ENCODE data around the gene SULT4A1. TPM values are rescaled to one million over a fixed set of nuclear protein-coding genes. Genes with fewer than 3 reads are reported as not detected.

SULT4A1 gene
- total RNA-seq, 1 experiment from 2014 or later: not detected

GRCh38 chr22:43883719-43884415 lies 21.6 kb upstream of the SULT4A1 start:
- H3K9ac ChIP-seq (ENCODE audit: low read length): no peak overlapping the region
- no peaks in the 10 kb centered on the region; the same call in 1 of the 2 replicates for H3K4me1 ChIP-seq (ENCODE audit: low read length)
- no peak overlapping the region for H2AFZ ChIP-seq (ENCODE audit: low read length)
- no peak overlapping the region for H3K4me2 ChIP-seq (ENCODE audit: low read depth, low read length, poor library complexity, severe bottlenecking)
- H4K20me1 ChIP-seq (ENCODE audit: insufficient read depth, low read depth, low read length): 0 out of 2 replicates have a peak, but pooled peaks cover 9% of the 10 kb centered on the region
- no peaks in the 10 kb centered on the region for H3K9me2 ChIP-seq (replicated peaks; ENCODE audit: insufficient read depth, low read length)
- no peaks in the 10 kb centered on the region for H3K27me3 ChIP-seq (ENCODE audit: low read length)
- H3K36me3 ChIP-seq (ENCODE audit: insufficient read depth, low read length): no peaks in the 10 kb centered on the region
- no peaks in the 10 kb centered on the region for H3K9me3 ChIP-seq (ENCODE audit: low read length)
- no peaks in the 10 kb centered on the region for H3K79me2 ChIP-seq (ENCODE audit: low read length)
- no peak overlapping the region for H3K4me3 ChIP-seq (ENCODE audit: low read length)
- no peak for DNase-seq
- no peak overlapping the region for H3K27ac ChIP-seq (ENCODE audit: low read length)

- Histone ChIP-seq H3K27ac (ENCODE audit: low read length) (no peak overlapping the region), H3K4me1 (ENCODE audit: low read length) (no peaks in the 10 kb centered on the region; the same call in 1 of the 2 replicates), H3K9me3 (ENCODE audit: low read length) (no peaks in the 10 kb centered on the region), H2AFZ (ENCODE audit: low read length) (no peak overlapping the region), H3K27me3 (ENCODE audit: low read length) (no peaks in the 10 kb centered on the region), H3K79me2 (ENCODE audit: low read length) (no peaks in the 10 kb centered on the region), H3K4me2 (ENCODE audit: low read depth, low read length, poor library complexity, severe bottlenecking) (no peak overlapping the region), H3K9me2 (replicated peaks; ENCODE audit: insufficient read depth, low read length) (no peaks in the 10 kb centered on the region), H3K9ac (ENCODE audit: low read length) (no peak overlapping the region), H3K4me3 (ENCODE audit: low read length) (no peak overlapping the region), H3K36me3 (ENCODE audit: insufficient read depth, low read length) (no peaks in the 10 kb centered on the region), H4K20me1 (ENCODE audit: insufficient read depth, low read depth, low read length) (0 out of 2 replicates have a peak, but pooled peaks cover 9% of the 10 kb centered on the region)
- DNase-seq: peak; percentile 89
These were observed 20.8 kb upstream of the SULT4A1 start for GRCh38 chr22:43883012-43883661.

GRCh38 chr22:43882122-43882767 lies 19.9 kb upstream of the SULT4A1 start:
- Histone ChIP-seq H3K36me3 (ENCODE audit: insufficient read depth, low read length) (no peaks in the 10 kb centered on the region), H3K9me2 (replicated peaks; ENCODE audit: insufficient read depth, low read length) (no peaks in the 10 kb centered on the region), H3K27me3 (ENCODE audit: low read length) (no peaks in the 10 kb centered on the region), H3K4me2 (ENCODE audit: low read depth, low read length, poor library complexity, severe bottlenecking) (no peak overlapping the region), H3K9me3 (ENCODE audit: low read length) (no peaks in the 10 kb centered on the region), H3K4me1 (ENCODE audit: low read length) (no peaks in the 10 kb centered on the region; the same call in 1 of the 2 replicates), H4K20me1 (ENCODE audit: insufficient read depth, low read depth, low read length) (0 out of 2 replicates have a peak, but pooled peaks cover 9% of the 10 kb centered on the region), H3K79me2 (ENCODE audit: low read length) (no peaks in the 10 kb centered on the region), H2AFZ (ENCODE audit: low read length) (no peak overlapping the region), H3K27ac (ENCODE audit: low read length) (no peak overlapping the region), H3K9ac (ENCODE audit: low read length) (no peak overlapping the region), H3K4me3 (ENCODE audit: low read length) (no peak overlapping the region)
- DNase-seq: no peak

DNA sequence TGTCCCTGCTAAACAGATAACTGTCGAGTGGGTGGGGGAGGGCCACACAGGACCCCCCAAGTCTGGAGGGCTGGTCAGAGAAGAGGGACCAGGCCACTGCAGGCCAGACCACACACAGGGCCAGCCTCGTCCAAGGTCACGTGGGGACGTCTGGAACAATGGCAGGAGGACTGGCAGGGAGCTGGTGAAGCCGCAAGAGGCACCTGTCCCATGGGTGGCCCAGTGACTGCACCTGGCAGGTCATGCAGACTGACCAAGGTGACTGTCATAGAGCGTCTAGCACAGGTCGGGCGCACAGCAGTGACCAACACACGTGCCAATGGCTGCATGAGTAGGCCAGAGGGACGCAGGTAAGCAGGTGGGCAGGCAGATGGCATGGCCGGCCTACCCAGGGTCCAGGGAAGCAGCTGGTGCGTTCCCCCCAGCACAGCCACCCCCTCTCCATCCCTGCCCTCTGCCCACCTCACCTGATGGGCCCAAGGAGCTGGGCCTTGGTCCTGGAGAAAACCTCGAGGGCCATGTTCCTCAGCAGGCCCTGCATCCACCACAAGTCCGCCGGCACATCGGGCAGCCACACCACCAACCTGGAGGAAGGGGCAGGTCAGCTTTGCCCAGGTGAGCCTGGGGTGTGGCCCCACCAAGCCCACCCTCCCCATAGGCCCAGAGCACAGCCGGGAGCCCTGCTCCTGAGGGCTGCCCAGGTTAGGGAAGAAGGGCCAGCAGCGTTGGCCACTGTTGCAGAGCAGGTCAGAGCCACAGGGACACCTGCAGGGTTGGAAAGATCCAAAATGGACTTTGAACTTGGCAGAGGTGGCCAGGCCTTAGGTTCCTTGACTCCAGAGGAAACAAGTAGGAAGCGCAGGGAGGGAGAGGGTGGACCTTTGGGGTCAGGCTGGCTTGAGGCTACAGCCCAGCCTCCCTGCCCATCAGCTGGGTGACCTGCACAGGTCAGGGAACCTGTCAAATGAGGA lies 19.1 kb upstream of the SULT4A1 start:
- 0 out of 2 replicates have a peak, but pooled peaks cover 9% of the 10 kb centered on the region for H4K20me1 ChIP-seq (ENCODE audit: insufficient read depth, low read depth, low read length)

DNA sequence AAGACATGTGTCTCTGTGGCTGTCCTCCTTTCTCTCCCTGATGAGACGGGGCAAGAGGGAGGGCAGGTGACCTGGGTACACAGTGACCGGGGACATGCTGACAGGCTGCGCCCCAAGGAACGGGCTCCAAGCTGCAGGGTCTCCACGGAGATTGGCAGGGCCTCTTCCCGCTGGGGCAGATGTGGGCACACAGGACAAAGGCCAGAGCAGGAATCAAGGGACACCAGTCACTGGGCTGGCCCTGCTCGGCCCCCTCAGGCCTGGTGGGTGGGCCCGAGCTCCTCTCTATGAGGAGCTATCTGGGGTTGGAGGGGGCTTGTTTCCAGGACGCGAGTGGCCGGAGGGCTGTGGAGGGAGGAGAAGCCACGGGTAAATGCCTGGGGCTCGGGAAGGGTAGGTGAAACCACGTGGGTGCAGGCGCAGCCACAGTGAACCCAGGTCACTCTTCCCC lies 18.3 kb upstream of the SULT4A1 start:
- Histone ChIP-seq H3K36me3 (ENCODE audit: insufficient read depth, low read length) (no peaks in the 10 kb centered on the region), H3K9me3 (ENCODE audit: low read length) (no peaks in the 10 kb centered on the region), H3K4me3 (ENCODE audit: low read length) (no peak overlapping the region), H3K27me3 (ENCODE audit: low read length) (no peaks in the 10 kb centered on the region), H3K27ac (ENCODE audit: low read length) (no peak overlapping the region), H3K4me2 (ENCODE audit: low read depth, low read length, poor library complexity, severe bottlenecking) (no peak overlapping the region), H3K4me1 (ENCODE audit: low read length) (no peaks in the 10 kb centered on the region; the same call in 1 of the 2 replicates), H3K79me2 (ENCODE audit: low read length) (no peaks in the 10 kb centered on the region), H2AFZ (ENCODE audit: low read length) (no peak overlapping the region), H3K9ac (ENCODE audit: low read length) (no peak overlapping the region), H3K9me2 (replicated peaks; ENCODE audit: insufficient read depth, low read length) (no peaks in the 10 kb centered on the region), H4K20me1 (ENCODE audit: insufficient read depth, low read depth, low read length) (0 out of 2 replicates have a peak, but pooled peaks cover 9% of the 10 kb centered on the region)
- no peak for DNase-seq

More for the DNA sequence above, 19.1 kb upstream of the SULT4A1 start:
- Histone ChIP-seq H3K9ac (ENCODE audit: low read length) (no peak overlapping the region), H2AFZ (ENCODE audit: low read length) (no peak overlapping the region), H3K9me2 (replicated peaks; ENCODE audit: insufficient read depth, low read length) (no peaks in the 10 kb centered on the region), H3K27me3 (ENCODE audit: low read length) (no peaks in the 10 kb centered on the region), H3K79me2 (ENCODE audit: low read length) (no peaks in the 10 kb centered on the region), H3K4me1 (ENCODE audit: low read length) (no peaks in the 10 kb centered on the region; the same call in 1 of the 2 replicates), H3K27ac (ENCODE audit: low read length) (no peak overlapping the region), H3K4me2 (ENCODE audit: low read depth, low read length, poor library complexity, severe bottlenecking) (no peak overlapping the region), H3K4me3 (ENCODE audit: low read length) (no peak overlapping the region), H3K9me3 (ENCODE audit: low read length) (no peaks in the 10 kb centered on the region), H3K36me3 (ENCODE audit: insufficient read depth, low read length) (no peaks in the 10 kb centered on the region)
- DNase-seq: no peak

GRCh38 chr22:43879901-43880540 lies 17.7 kb upstream of the SULT4A1 start:
- H3K27me3 ChIP-seq (ENCODE audit: low read length): no peaks in the 10 kb centered on the region
- no peak overlapping the region for H3K4me2 ChIP-seq (ENCODE audit: low read depth, low read length, poor library complexity, severe bottlenecking)

DNA sequence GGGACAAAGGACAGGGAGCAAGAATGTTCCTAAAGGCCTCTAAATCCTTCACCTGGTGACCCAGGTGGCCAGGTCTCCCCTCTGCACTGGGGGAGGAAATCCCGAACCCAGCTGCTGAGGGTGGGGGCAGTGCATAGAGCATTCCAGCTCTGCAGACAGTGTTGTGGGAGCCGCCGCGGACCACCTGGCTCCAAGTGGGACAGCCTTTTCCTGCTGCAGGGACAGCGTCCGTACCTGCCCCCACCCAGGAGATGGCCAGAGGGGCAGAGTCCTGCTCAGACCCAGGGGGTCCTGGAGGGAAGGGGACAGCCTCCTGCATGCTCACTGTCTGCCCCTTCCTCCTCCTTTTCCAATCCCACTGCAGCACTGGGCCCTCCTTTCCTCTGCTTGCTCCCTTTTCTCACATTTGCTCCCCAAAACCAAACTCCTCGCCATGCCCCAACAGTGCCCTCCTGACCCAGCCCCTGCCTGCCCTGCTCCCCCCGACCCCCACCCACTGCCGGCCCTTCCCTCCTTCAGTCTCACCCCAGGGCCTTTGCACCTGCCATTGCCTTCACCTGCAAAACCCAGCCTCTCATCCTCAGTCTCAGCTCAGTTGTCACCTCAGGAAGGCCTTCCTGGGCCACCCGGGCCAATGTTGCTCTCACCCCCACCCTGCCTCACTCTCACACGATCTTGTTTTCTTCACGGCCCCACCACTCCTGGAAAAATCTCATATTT lies 16.7 kb upstream of the SULT4A1 start:
- Histone ChIP-seq H2AFZ (ENCODE audit: low read length) (no peak overlapping the region), H3K27ac (ENCODE audit: low read length) (no peak overlapping the region), H3K79me2 (ENCODE audit: low read length) (no peaks in the 10 kb centered on the region), H3K4me3 (ENCODE audit: low read length) (no peak overlapping the region), H3K36me3 (ENCODE audit: insufficient read depth, low read length) (no peaks in the 10 kb centered on the region), H3K4me1 (ENCODE audit: low read length) (no peaks in the 10 kb centered on the region), H3K9me2 (replicated peaks; ENCODE audit: insufficient read depth, low read length) (no peaks in the 10 kb centered on the region), H3K9me3 (ENCODE audit: low read length) (no peaks in the 10 kb centered on the region), H3K9ac (ENCODE audit: low read length) (no peak overlapping the region), H4K20me1 (ENCODE audit: insufficient read depth, low read depth, low read length) (0 out of 2 replicates have a peak, but pooled peaks cover 9% of the 10 kb centered on the region), H3K4me2 (ENCODE audit: low read depth, low read length, poor library complexity, severe bottlenecking) (no peak overlapping the region), H3K27me3 (ENCODE audit: low read length) (no peaks in the 10 kb centered on the region)
- DNase-seq: no peak

More at GRCh38 chr22:43879901-43880540, 17.7 kb upstream of the SULT4A1 start:
- Histone ChIP-seq H3K9me3 (ENCODE audit: low read length) (no peaks in the 10 kb centered on the region), H4K20me1 (ENCODE audit: insufficient read depth, low read depth, low read length) (0 out of 2 replicates have a peak, but pooled peaks cover 9% of the 10 kb centered on the region), H3K4me1 (ENCODE audit: low read length) (no peaks in the 10 kb centered on the region; the same call in 1 of the 2 replicates), H3K4me3 (ENCODE audit: low read length) (no peak overlapping the region), H3K79me2 (ENCODE audit: low read length) (no peaks in the 10 kb centered on the region), H3K9ac (ENCODE audit: low read length) (no peak overlapping the region), H3K36me3 (ENCODE audit: insufficient read depth, low read length) (no peaks in the 10 kb centered on the region), H3K27ac (ENCODE audit: low read length) (no peak overlapping the region), H3K9me2 (replicated peaks; ENCODE audit: insufficient read depth, low read length) (no peaks in the 10 kb centered on the region), H2AFZ (ENCODE audit: low read length) (no peak overlapping the region)
- DNase-seq: no peak
